ENCODE results near the gene COASY.

- TF ChIP-seq CTCF (IDR thresholded peaks at IDR 0.05; ENCODE audit: insufficient read depth, low read length, poor library complexity, severe bottlenecking) (no peak), EZH2phosphoT487 (conservative IDR thresholded peaks at IDR 0.05; ENCODE audit: low read length) (no peak)
These were observed 51.8 kb downstream of the COASY start for GRCh38 chr17:42613699-42614295.
